GM12865 (cell line): Measurements from ENCODE around the gene SLC27A1.

Source experiments
- DNase-seq: peaks from one replicate; pipeline ENCODE4 v3.0.0; 2010; ENCODE audit warnings: low read depth
- H3K4me3 ChIP-seq: 2 replicates; pipeline ENCODE4 v1.5.1; 2011; ENCODE audit warnings: mild to moderate bottlenecking, low read depth, low read length, control low read depth
- CTCF ChIP-seq: IDR thresholded peaks from 2 replicates; pipeline ENCODE4 v1.5.1; 2011; ENCODE audit warnings: low read length, control low read depth, low read depth, inconsistent platforms; ENCODE audit not compliant: insufficient read depth; ENCODE audit errors: missing control alignments

SLC27A1 gene

GRCh38 chr19:17448131-17448967 is 22.0 kb upstream of the SLC27A1 start, which contains the start of gene TMEM221:
Gene TMEM221 (minus strand): TSS chr19:17448668. CDS start chr19:17448462, 206 bp downstream.
- H3K4me3 ChIP-seq = no peak within 1 kb of the TSS
- DNase-seq = peak; percentile 41
- peak; percentile 41 for TF ChIP-seq CTCF

GRCh38 chr19:17450264-17451075 is 19.9 kb upstream of the SLC27A1 start:
- DNase-seq = peak; percentile 63
- no peak for TF ChIP-seq CTCF
- H3K4me3 ChIP-seq = no peak overlapping the region

GRCh38 chr19:17451820-17452219 is 18.5 kb upstream of the SLC27A1 start:
- no peak overlapping the region for H3K4me3 ChIP-seq
- TF ChIP-seq CTCF = no peak
- no peak for DNase-seq

GRCh38 chr19:17454576-17455071 is 15.7 kb upstream of the SLC27A1 start:
- no peak for DNase-seq
- no peak overlapping the region for H3K4me3 ChIP-seq
- TF ChIP-seq CTCF = no peak

- DNase-seq = no peak
- H3K4me3 ChIP-seq = no peak overlapping the region
- no peak for TF ChIP-seq CTCF
Measured at GRCh38 chr19:17455308-17456123, 14.8 kb upstream of the SLC27A1 start.

- no peak overlapping the region for H3K4me3 ChIP-seq
- no peak for DNase-seq
- TF ChIP-seq CTCF = no peak
Measured at GRCh38 chr19:17456127-17456526, 14.2 kb upstream of the SLC27A1 start.
